HG03354 (cell line): Measurements from ENCODE around the gene DTNBP1.
"Not testable (repeated sequence)": the region's sequence is repeated elsewhere in the genome, so short reads cannot be mapped to it uniquely, and the experiment has no call there.

Experiments used
- ATAC-seq: cut with Tn5 transposase; IDR thresholded peaks from one replicate; pipeline ENCODE4 v1.9.1; 2021; ENCODE audit warnings: mild to moderate bottlenecking; ENCODE audit not compliant: unreplicated experiment, poor library complexity, severe bottlenecking

DTNBP1 gene

DNA sequence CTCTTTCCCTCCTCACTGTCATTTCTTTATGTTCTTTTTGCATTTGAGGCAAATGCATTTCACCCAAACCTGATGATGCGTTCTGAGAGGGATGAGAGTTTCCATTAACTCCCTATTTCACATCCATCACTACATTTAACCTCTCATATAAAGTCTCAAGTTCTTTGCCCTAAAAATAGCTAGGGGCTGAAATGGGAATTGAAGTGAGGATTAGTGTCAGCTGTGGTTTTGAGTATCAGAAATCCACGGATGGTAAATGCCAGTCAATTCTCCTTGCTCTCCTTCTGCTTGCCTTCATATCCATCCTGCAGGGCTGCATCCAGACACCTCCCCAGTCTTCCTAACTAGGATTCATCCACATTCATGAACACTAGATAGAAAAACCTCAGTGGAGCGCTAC is 10.0 kb upstream of the DTNBP1 start:
- ATAC-seq, result no peak

GRCh38 chr6:15672291-15672690 is 9.5 kb upstream of the DTNBP1 start:
- ATAC-seq, result no peak

DNA sequence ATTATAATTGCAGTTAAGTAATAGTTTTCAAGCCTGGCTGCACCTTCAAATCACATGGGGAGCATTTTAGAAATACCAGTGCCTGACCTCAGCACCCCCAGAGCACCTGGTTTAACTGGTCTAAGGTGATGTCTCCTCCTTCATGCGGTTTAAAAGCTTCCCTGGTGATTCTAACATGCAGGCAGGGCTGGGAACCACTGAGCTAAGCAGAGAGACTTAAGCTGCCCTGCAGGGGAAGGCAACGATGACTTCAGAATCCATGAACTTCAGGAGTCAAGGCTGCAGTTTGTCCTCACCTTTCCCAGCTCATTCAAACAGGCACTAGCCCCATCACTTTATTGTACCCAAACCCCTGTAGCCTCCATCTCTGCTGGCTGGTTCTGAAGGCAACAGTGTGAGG is 6.1 kb upstream of the DTNBP1 start:
- no peak for ATAC-seq

GRCh38 chr6:15666896-15667295 is 4.1 kb upstream of the DTNBP1 start:
- not testable (repeated sequence) for ATAC-seq

GRCh38 chr6:15665237-15665636 is 2.4 kb upstream of the DTNBP1 start:
- no peak for ATAC-seq

- no peak for ATAC-seq
These were observed 473 bp upstream of the DTNBP1 start for GRCh38 chr6:15663130-15663871.

DNA sequence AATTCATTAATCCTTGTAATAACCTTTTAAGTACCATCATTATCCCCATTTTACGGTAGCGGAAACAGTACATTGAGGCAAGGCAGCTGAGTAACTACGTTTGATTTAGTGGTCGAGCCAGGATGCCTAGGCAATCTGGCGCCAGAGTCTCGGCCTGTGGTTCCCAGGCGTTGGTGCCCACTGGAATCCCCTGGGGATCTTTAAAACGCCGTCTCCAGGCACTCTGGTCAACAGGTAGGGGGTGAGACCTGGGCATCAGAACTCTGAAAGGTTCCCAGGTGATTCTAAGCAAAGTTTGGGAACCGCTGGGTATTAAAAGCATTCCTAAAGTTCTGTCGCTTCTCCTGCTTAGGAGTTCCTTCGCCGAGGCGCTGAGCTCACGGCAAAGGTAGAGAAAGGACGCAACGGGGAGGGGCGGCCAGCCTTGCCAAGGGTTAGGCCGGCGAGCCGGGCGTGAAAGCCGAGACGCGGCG is 939 bp downstream of the DTNBP1 start:
- ATAC-seq, result no peak

DNA sequence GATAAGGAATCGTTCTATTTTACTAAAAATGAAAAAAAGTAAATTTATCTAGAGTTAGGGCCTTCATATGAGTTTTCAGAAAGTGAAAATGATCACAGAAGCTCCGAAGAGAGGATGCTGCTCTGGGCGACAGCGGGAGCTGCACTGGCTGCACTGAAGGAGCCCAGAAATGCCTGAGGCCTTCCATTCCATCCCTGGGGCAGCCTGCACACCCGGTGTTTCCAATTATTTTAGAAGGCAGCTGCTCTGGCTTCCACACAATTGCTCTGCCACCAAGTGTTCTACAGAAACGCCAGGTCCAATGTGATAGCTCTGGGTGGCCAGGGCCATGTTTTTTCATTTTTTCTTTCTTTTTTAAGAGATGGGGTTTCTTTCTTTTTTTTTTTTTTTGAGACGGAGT is 3.6 kb downstream of the DTNBP1 start:
- ATAC-seq, result no peak

GRCh38 chr6:15658181-15658744 is 4.6 kb downstream of the DTNBP1 start:
- no peak for ATAC-seq

- ATAC-seq, result no peak
These were observed 5.5 kb downstream of the DTNBP1 start for GRCh38 chr6:15657290-15657689.

DNA sequence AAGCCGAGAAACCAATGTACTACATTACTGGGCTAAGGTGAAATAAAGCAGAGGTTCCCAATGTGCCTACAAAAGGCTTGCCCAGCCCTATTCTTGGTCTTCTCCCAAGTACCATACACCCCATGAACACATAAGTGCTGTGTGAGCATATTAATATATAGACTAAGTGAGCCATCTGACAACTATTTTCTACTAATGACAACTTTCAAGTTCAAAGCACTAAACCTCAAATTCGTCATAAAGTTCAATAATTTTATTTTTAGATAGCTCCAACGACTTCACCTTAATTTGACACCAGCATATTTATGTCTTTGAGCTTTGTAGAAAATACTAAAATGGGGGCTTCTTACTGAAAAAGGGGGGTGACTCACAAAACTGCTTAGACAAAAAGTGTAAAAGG is 6.7 kb downstream of the DTNBP1 start:
- ATAC-seq, result no peak

DNA sequence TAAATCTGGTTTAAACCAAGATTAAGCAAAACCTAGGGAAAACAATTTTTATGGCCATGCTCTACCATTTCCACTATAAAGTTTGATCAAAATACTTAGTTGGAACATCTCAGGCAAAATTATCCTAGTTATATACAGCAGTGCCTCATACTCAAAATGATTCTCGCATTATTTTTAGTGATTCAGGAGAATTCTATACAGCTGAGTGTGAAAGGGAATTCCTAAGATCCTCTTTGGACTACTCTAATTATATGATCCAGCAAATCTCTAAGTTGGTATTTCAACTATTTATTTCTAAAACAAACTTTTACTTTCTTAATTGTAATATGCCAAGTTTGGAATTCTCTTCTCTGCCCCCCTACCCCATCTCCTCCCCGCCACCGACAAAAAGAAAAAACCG is 8.6 kb downstream of the DTNBP1 start:
- no peak for ATAC-seq

- peak; percentile 49 for ATAC-seq
These were observed 9.2 kb downstream of the DTNBP1 start for GRCh38 chr6:15653581-15653980.

DNA sequence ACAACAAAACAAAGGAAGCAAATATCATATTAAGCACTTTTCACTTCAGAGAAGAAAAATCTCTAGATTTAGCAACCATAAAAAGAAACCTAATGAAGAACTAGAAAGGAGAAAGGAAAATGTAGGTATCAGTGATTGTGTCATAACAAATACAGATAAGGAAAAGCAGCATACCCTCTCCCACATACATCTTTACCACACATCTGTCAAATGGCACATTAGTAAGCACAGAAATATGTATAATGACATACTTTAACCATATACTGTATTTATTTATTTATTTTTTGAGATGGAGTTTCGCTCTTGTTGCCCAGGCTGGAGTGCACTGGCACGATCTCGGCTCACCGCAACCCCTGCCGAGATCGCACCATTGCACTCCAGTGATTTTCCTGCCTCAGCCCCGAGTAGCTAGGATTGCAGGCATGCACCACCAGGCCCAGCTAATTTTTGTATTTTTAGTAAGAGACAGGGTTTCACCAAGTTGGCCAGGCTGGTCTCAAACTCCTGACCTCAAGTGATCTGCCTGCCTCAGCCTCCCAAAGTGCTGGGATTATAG is 12.7 kb downstream of the DTNBP1 start:
- not testable (repeated sequence) for ATAC-seq

- no peak for ATAC-seq
These were observed 17.9 kb downstream of the DTNBP1 start for GRCh38 chr6:15644904-15645303.

DNA sequence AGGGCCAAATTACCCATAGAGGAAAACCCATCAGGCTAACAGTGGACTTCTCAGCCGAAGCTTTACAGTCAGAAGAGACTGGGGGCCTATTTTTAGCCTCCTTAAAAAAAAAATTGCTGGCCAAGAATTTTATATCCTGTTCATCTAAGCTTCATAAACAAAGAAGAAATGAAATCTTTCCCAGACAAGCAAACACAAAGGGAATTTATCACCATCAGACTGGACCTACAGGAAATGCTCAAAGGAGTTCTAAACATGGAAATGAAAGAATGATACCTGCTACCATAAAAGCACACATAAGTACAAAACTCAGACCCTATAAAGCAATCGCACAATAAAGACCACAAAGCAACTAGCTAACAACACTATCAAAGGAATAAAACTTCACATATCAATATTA is 19.3 kb downstream of the DTNBP1 start:
- no peak for ATAC-seq

DNA sequence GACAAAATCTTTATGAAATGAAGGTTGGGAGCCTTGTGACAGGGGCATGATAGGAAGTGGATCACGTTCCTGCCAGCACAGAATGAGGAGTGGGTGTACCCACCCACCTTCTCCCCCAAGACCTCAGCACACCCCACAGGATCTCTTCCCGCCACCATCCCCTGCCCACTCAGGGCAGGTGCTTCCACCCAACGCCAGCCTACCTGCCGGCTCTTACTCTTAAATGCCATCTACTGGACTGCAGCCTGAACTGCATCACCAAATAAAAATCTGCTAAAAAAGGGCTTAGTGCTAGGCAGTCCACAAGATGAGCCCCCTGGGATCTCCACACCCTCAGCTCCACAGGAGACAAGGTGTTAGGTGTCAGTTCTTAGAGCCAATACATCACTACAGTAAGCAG is 20.6 kb downstream of the DTNBP1 start:
- ATAC-seq, result no peak

GRCh38 chr6:15638373-15638772 is 24.5 kb downstream of the DTNBP1 start:
- ATAC-seq, result no peak

- ATAC-seq, result no peak
These were observed 31.4 kb downstream of the DTNBP1 start for GRCh38 chr6:15631432-15631831.

- ATAC-seq, result no peak
These were observed 32.6 kb downstream of the DTNBP1 start for GRCh38 chr6:15630202-15630601.

- no peak for ATAC-seq
These were observed 33.3 kb downstream of the DTNBP1 start for GRCh38 chr6:15629487-15629886.
